H1 (cell line): ENCODE data around the gene PPAT.

Experiments
- EP300 ChIP-seq, 2 experiments: IDR thresholded peaks; 1 replicate in 1 of 2; 2 replicates in 1 of 2; pipeline ENCODE4 v1.6.1; 2011 to 2012; ENCODE audit warnings: low read depth in 2 of 2, low read length in 2 of 2, mild to moderate bottlenecking in 2 of 2, borderline replicate concordance in 1 of 2, inconsistent platforms in 1 of 2, moderate library complexity in 1 of 2
- EZH2 ChIP-seq: fragments of 200-600 bp; sonication (generic); IDR thresholded peaks from 2 replicates; pipeline ENCODE4 v1.7.1; 2012; ENCODE audit warnings: low read depth, mild to moderate bottlenecking, moderate library complexity, low read length, inconsistent platforms; ENCODE audit not compliant: severe bottlenecking
- POLR2A ChIP-seq, 2 experiments: IDR thresholded peaks; 1 replicate in 1 of 2; 2 replicates in 1 of 2; pipeline ENCODE4 v1.6.1; 2011; ENCODE audit warnings: low read depth in 2 of 2, low read length in 2 of 2, mild to moderate bottlenecking in 2 of 2; ENCODE audit errors: control extremely low read depth in 1 of 2
- RFX5 ChIP-seq: IDR thresholded peaks from 2 replicates; pipeline ENCODE4 v1.6.1; 2011; ENCODE audit warnings: low read depth, low read length, improper control_type of control experiment, borderline replicate concordance
- RXRA ChIP-seq: IDR thresholded peaks from 2 replicates; pipeline ENCODE4 v1.6.1; 2011; ENCODE audit warnings: low read depth, mild to moderate bottlenecking, low read length, moderate library complexity; ENCODE audit not compliant: insufficient read depth
- YY1 ChIP-seq: IDR thresholded peaks from 2 replicates; pipeline ENCODE4 v1.6.1; 2011; ENCODE audit warnings: low read depth, mild to moderate bottlenecking, low read length
- TF ChIP-seq, protein P1 (sequence below), 3 experiments: IDR thresholded peaks; 1 replicate in 2 of 3; 2 replicates in 1 of 3; pipeline versions ENCODE4 v1.5.1 to v1.6.1; 2011; ENCODE audit warnings: low read length in 3 of 3, mild to moderate bottlenecking in 3 of 3, inconsistent platforms in 2 of 3, low read depth in 1 of 3, moderate library complexity in 1 of 3; ENCODE audit not compliant: insufficient read depth in 1 of 3; ENCODE audit errors: control extremely low read depth in 1 of 3
- TF ChIP-seq, protein P2 (sequence below): IDR thresholded peaks from 2 replicates; pipeline ENCODE4 v1.6.1; 2011; ENCODE audit warnings: low read depth, mild to moderate bottlenecking, low read length; ENCODE audit not compliant: insufficient read depth
- TF ChIP-seq, protein P3 (sequence below): IDR thresholded peaks from 2 replicates; pipeline ENCODE4 v1.6.1; 2012; ENCODE audit warnings: low read length, inconsistent platforms

DNA sequence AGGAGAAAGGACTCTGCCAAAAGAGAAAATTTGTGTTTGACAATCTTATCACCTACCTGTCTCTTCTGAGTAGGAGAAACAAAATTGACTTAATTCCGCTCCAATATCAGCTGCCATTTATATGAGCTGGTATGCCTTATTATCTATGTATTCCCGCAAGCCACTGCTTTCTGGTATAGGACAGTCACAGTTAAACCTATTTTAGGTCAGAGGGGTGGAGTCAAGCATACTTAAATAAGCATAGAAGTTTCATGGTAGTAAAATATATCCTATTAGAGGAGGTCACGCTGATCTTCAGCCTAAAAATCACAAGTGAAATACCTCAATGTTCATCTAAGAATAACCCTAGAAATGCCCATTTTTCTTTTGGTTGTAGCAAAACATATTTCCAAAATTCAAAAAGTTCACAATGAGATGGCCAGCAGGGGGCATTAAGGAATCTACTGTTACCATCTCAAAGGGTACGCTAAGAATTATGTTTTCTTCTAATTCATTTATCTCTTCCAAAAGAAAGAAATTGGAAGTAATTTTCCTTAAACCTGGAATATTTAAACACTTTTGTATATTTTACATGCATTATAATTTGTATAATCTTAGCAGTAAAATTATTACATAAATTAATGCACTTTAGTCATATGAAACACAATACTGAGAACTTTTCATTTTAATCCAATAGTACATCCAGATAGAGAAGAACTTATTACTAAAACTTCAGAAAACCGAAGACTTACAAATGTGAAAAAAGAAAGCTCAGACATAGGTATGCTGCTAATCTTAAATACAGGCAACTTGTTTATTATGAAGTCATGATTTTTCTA is 10.5 kb downstream of the PPAT start:
- TF ChIP-seq RFX5 = no peak
- TF ChIP-seq, protein P1, sequence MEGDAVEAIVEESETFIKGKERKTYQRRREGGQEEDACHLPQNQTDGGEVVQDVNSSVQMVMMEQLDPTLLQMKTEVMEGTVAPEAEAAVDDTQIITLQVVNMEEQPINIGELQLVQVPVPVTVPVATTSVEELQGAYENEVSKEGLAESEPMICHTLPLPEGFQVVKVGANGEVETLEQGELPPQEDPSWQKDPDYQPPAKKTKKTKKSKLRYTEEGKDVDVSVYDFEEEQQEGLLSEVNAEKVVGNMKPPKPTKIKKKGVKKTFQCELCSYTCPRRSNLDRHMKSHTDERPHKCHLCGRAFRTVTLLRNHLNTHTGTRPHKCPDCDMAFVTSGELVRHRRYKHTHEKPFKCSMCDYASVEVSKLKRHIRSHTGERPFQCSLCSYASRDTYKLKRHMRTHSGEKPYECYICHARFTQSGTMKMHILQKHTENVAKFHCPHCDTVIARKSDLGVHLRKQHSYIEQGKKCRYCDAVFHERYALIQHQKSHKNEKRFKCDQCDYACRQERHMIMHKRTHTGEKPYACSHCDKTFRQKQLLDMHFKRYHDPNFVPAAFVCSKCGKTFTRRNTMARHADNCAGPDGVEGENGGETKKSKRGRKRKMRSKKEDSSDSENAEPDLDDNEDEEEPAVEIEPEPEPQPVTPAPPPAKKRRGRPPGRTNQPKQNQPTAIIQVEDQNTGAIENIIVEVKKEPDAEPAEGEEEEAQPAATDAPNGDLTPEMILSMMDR (IDR thresholded peaks at IDR 0.05; ENCODE audit: control extremely low read depth in 1 of 3, insufficient read depth in 1 of 3, low read depth in 1 of 3, low read length in 3 of 3) = no peak
- no peak for TF ChIP-seq POLR2A (IDR thresholded peaks at IDR 0.05; ENCODE audit: control extremely low read depth in 1 of 2, low read depth in 2 of 2, low read length in 2 of 2)
- TF ChIP-seq EZH2 = no peak
- no peak for TF ChIP-seq EP300 (IDR thresholded peaks at IDR 0.05; ENCODE audit: borderline replicate concordance in 1 of 2, low read depth in 2 of 2, low read length in 2 of 2)
- TF ChIP-seq, protein P2, sequence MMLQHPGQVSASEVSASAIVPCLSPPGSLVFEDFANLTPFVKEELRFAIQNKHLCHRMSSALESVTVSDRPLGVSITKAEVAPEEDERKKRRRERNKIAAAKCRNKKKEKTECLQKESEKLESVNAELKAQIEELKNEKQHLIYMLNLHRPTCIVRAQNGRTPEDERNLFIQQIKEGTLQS = no peak
- TF ChIP-seq YY1 = no peak
- TF ChIP-seq, protein P3, sequence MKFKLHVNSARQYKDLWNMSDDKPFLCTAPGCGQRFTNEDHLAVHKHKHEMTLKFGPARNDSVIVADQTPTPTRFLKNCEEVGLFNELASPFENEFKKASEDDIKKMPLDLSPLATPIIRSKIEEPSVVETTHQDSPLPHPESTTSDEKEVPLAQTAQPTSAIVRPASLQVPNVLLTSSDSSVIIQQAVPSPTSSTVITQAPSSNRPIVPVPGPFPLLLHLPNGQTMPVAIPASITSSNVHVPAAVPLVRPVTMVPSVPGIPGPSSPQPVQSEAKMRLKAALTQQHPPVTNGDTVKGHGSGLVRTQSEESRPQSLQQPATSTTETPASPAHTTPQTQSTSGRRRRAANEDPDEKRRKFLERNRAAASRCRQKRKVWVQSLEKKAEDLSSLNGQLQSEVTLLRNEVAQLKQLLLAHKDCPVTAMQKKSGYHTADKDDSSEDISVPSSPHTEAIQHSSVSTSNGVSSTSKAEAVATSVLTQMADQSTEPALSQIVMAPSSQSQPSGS = no peak
- TF ChIP-seq RXRA = no peak
